ENCODE data around the gene NPBWR2.
A peak's percentile ranks its signal among the peaks of the same experiment; 100 is the strongest.

NPBWR2 gene

DNA sequence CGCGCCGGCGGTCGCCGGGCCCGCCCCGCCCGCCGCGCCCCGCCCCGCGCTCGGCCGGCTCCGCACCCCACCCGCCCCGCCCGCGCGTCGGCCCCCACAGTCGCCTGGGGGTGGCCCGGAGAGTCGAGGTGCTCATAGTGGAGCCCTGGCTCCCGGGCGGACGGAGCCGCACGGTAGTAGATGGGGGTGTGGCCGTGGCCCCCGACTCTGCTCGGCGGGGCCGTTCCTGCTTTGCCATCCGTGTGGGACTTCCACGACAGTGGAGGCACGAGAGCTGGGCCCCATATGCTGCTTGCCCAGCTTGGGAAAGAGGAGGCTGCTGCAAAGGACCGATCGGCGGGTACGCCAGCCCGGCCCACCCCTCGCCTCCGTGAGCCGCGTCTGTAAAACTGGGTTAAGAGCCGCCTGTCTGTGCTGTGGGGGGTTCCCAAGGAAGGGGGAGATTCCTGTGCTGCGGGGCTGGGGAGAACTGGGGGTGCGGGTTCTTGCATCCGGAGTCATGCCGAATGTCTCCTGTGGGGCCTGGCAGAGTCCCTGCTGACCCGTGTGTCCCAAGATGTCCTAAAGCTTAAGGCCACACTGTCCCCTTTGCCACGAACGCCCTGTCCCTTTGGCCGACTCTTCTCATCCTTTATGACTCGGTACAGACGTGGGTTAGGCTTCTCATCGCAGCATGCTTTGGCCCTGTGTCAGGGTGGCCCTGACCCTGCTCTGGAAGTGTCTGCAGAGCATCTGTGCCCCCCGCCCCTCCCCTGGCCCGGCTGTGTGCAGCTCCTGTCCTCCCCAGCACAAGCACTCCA lies 27.2 kb downstream of the NPBWR2 start, which contains the start of gene OPRL1 (continued):
- no peak for TF ChIP-seq ZNF302 (tag by site-specific recombination; IDR thresholded peaks at IDR 0.05; ENCODE audit: low read depth)
- no peak for TF ChIP-seq SCRT2 (tag by site-specific recombination; IDR thresholded peaks at IDR 0.05)
- TF ChIP-seq, protein P1, sequence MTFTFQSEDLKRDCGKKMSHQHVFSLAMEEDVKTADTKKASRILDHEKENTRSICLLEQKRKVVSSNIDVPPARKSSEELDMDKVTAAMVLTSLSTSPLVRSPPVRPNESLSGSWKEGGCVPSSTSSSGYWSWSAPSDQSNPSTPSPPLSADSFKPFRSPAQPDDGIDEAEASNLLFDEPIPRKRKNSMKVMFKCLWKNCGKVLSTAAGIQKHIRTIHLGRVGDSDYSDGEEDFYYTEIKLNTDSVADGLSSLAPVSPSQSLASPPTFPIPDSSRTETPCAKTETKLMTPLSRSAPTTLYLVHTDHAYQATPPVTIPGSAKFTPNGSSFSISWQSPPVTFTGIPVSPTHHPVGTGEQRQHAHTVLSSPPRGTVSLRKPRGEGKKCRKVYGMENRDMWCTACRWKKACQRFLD (tag by site-specific recombination; IDR thresholded peaks at IDR 0.05) = no peak
- no peak for TF ChIP-seq ZNF473 (tag by site-specific recombination; IDR thresholded peaks at IDR 0.05)

DNA sequence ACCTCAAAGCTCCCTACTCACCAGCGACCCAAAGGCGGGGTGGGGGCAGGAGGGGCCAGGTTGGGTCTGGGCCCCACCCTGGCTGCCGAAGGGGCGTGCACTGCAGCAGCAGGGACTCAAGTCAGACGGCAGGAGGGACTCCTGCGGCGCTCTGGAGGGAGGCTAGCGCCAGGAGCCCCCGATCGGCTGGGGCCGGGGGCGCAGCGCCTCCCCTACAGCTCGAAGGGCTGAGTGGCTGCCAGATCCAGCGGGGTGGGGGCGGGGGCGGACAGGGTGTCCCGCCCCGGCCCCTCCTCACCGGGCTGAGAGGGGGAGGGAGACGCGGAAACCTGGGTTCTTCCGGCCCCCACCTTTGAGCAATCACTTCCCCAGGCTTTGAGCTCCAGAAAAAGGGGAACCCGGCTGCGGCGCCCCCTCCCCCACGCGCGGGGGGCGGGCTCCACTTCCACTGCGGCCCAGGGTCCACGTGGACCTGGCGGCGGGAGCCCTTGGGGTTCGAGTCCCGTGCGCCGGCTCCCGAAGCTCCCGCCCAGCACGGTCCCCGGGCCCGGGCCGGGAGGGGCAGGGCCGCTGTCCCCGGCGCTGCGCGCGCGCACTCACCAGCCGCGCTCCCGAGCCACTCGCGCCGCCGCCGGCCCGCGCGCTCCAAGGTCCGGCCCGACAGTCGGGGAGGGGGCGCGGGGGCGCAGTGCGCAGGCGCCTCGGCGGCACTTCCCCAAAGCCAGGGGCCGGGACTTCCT lies 27.9 kb downstream of the NPBWR2 start, which contains the start of gene RGS19:
Gene RGS19, minus strand, starts transcription at position 246 of the 740 bp plus-strand sequence. CDS start 2,632 bp downstream, outside the sequence.
- H3K9me3 ChIP-seq (ENCODE audit: control insufficient read depth, insufficient read depth, low read depth, low read length) = no peaks in the 10 kb centered on the region
- peaks cover 10% of the 10 kb centered on the region for H3K4me1 ChIP-seq (ENCODE audit: control insufficient read depth, insufficient read depth, low read length)
- H3K4me3 ChIP-seq (ENCODE audit: low read depth, low read length) = peak within 1 kb of the TSS; percentile 51
- CTCF ChIA-PET = interaction anchor here (0.6 to 1.2 kb wide), 7 partner anchors 10 to 197 kb away, joined by 3 read pairs; no protein-coding TSS in a partner anchor
- peaks cover 0 to 3% of the 10 kb centered on the region in 2 experiments; a peak in 1 of 3 replicates for H3K36me3 ChIP-seq (ENCODE audit: control insufficient read depth in 2 of 2, insufficient read depth in 1 of 2, low read length in 2 of 2)
- H3K27ac ChIP-seq (ENCODE audit: extremely low read depth, low read depth, low read length) = peak within 1 kb of the TSS; percentile 68; the same call in 1 of the 2 replicates
- POLR2A ChIA-PET = interaction anchor here (0.6 to 1.8 kb wide), 2 partner anchors 17 to 20 kb away, joined by 3 to 6 read pairs; partner anchors contain the start of gene TCEA2
- TF ChIP-seq, protein P2, sequence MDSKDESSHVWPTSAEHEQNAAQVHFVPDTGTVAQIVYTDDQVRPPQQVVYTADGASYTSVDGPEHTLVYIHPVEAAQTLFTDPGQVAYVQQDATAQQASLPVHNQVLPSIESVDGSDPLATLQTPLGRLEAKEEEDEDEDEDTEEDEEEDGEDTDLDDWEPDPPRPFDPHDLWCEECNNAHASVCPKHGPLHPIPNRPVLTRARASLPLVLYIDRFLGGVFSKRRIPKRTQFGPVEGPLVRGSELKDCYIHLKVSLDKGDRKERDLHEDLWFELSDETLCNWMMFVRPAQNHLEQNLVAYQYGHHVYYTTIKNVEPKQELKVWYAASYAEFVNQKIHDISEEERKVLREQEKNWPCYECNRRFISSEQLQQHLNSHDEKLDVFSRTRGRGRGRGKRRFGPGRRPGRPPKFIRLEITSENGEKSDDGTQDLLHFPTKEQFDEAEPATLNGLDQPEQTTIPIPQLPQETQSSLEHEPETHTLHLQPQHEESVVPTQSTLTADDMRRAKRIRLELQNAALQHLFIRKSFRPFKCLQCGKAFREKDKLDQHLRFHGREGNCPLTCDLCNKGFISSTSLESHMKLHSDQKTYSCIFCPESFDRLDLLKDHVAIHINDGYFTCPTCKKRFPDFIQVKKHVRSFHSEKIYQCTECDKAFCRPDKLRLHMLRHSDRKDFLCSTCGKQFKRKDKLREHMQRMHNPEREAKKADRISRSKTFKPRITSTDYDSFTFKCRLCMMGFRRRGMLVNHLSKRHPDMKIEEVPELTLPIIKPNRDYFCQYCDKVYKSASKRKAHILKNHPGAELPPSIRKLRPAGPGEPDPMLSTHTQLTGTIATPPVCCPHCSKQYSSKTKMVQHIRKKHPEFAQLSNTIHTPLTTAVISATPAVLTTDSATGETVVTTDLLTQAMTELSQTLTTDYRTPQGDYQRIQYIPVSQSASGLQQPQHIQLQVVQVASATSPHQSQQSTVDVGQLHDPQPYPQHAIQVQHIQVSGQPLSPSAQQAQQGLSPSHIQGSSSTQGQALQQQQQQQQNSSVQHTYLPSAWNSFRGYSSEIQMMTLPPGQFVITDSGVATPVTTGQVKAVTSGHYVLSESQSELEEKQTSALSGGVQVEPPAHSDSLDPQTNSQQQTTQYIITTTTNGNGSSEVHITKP (tag by site-specific recombination; IDR thresholded peaks at IDR 0.05) = no peak
- TF ChIP-seq ZNF202 (tag by site-specific recombination; IDR thresholded peaks at IDR 0.05; ENCODE audit: borderline replicate concordance) (no peak), ZNF837 (tag by site-specific recombination; IDR thresholded peaks at IDR 0.05) (no peak), ZNF324 (tag by site-specific recombination; IDR thresholded peaks at IDR 0.05) (no peak), SP2 (tag by site-specific recombination; IDR thresholded peaks at IDR 0.05) (peak; percentile 83), ZSCAN16 (tag by site-specific recombination; IDR thresholded peaks at IDR 0.05) (no peak), ZNF366 (tag by site-specific recombination; conservative IDR thresholded peaks at IDR 0.05) (no peak), ZNF843 (tag by site-specific recombination; IDR thresholded peaks at IDR 0.05) (peak; percentile 39; the same call in 1 of the 2 replicates), ZNF416 (tag by site-specific recombination; IDR thresholded peaks at IDR 0.05) (no peak), ZNF658 (tag by site-specific recombination; IDR thresholded peaks at IDR 0.05) (no peak), OSR2 (tag by site-specific recombination; IDR thresholded peaks at IDR 0.05) (no peak), SP3 (tag by site-specific recombination; IDR thresholded peaks at IDR 0.05) (peak; percentile 93), KLF1 (tag by site-specific recombination; IDR thresholded peaks at IDR 0.05) (peak; percentile 92)
- TF ChIP-seq, protein P3, sequence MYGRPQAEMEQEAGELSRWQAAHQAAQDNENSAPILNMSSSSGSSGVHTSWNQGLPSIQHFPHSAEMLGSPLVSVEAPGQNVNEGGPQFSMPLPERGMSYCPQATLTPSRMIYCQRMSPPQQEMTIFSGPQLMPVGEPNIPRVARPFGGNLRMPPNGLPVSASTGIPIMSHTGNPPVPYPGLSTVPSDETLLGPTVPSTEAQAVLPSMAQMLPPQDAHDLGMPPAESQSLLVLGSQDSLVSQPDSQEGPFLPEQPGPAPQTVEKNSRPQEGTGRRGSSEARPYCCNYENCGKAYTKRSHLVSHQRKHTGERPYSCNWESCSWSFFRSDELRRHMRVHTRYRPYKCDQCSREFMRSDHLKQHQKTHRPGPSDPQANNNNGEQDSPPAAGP (tag by site-specific recombination; IDR thresholded peaks at IDR 0.05) = peak; percentile 96
- TF ChIP-seq, protein P4, sequence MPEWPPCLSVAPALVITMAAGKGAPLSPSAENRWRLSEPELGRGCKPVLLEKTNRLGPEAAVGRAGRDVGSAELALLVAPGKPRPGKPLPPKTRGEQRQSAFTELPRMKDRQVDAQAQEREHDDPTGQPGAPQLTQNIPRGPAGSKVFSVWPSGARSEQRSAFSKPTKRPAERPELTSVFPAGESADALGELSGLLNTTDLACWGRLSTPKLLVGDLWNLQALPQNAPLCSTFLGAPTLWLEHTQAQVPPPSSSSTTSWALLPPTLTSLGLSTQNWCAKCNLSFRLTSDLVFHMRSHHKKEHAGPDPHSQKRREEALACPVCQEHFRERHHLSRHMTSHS (tag by site-specific recombination; IDR thresholded peaks at IDR 0.05) = no peak
- TF ChIP-seq, protein P5, sequence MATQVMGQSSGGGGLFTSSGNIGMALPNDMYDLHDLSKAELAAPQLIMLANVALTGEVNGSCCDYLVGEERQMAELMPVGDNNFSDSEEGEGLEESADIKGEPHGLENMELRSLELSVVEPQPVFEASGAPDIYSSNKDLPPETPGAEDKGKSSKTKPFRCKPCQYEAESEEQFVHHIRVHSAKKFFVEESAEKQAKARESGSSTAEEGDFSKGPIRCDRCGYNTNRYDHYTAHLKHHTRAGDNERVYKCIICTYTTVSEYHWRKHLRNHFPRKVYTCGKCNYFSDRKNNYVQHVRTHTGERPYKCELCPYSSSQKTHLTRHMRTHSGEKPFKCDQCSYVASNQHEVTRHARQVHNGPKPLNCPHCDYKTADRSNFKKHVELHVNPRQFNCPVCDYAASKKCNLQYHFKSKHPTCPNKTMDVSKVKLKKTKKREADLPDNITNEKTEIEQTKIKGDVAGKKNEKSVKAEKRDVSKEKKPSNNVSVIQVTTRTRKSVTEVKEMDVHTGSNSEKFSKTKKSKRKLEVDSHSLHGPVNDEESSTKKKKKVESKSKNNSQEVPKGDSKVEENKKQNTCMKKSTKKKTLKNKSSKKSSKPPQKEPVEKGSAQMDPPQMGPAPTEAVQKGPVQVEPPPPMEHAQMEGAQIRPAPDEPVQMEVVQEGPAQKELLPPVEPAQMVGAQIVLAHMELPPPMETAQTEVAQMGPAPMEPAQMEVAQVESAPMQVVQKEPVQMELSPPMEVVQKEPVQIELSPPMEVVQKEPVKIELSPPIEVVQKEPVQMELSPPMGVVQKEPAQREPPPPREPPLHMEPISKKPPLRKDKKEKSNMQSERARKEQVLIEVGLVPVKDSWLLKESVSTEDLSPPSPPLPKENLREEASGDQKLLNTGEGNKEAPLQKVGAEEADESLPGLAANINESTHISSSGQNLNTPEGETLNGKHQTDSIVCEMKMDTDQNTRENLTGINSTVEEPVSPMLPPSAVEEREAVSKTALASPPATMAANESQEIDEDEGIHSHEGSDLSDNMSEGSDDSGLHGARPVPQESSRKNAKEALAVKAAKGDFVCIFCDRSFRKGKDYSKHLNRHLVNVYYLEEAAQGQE (tag by site-specific recombination; IDR thresholded peaks at IDR 0.05) = no peak
- TF ChIP-seq, protein P6, sequence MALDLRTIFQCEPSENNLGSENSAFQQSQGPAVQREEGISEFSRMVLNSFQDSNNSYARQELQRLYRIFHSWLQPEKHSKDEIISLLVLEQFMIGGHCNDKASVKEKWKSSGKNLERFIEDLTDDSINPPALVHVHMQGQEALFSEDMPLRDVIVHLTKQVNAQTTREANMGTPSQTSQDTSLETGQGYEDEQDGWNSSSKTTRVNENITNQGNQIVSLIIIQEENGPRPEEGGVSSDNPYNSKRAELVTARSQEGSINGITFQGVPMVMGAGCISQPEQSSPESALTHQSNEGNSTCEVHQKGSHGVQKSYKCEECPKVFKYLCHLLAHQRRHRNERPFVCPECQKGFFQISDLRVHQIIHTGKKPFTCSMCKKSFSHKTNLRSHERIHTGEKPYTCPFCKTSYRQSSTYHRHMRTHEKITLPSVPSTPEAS (tag by site-specific recombination; IDR thresholded peaks at IDR 0.05) = no peak
